Testis (tissue), 2 donors: Measurements from ENCODE around the gene AMMECR1.

ENCODE experiments used
- POLR2A ChIP-seq: fragments of 450-650 bp; IDR thresholded peaks from one replicate; pipeline ENCODE4 v1.6.1; 2017; ENCODE audit warnings: antibody characterized with exemption, mild to moderate bottlenecking, moderate library complexity
- TF ChIP-seq, protein P1 (sequence below), 3 experiments: fragments of 450-650 bp in 2 of 3; fragments of 200-600 bp in 1 of 3; sonication (generic) in 1 of 3; IDR thresholded peaks; one replicate each; pipeline ENCODE4 v1.5.1; 2016 to 2019; ENCODE audit warnings: antibody characterized with exemption in 3 of 3, mild to moderate bottlenecking in 2 of 3, moderate library complexity in 1 of 3

DNA sequence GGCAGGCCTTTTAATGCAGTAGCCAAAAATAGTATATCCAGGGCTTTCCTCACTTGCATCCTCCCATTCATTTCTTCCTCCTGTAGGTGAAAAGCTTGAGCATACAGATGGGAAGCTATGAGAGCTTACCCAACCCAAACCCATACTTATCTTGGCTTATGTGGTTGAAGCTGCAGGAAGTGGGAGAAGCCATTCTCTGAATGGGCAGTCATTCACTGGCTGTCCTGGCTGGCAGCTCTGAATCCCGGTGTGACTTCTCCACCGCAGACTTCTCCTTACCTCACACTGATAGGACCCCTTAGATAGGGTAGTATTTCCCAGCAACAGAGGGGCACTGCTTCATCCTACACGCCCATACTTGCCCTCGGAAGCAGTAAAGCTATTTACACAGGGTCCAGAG is 125.4 kb downstream of the AMMECR1 start:
- TF ChIP-seq, protein P1, sequence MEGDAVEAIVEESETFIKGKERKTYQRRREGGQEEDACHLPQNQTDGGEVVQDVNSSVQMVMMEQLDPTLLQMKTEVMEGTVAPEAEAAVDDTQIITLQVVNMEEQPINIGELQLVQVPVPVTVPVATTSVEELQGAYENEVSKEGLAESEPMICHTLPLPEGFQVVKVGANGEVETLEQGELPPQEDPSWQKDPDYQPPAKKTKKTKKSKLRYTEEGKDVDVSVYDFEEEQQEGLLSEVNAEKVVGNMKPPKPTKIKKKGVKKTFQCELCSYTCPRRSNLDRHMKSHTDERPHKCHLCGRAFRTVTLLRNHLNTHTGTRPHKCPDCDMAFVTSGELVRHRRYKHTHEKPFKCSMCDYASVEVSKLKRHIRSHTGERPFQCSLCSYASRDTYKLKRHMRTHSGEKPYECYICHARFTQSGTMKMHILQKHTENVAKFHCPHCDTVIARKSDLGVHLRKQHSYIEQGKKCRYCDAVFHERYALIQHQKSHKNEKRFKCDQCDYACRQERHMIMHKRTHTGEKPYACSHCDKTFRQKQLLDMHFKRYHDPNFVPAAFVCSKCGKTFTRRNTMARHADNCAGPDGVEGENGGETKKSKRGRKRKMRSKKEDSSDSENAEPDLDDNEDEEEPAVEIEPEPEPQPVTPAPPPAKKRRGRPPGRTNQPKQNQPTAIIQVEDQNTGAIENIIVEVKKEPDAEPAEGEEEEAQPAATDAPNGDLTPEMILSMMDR (IDR thresholded peaks at IDR 0.05): no peak
- TF ChIP-seq POLR2A: no peak
